ENCODE measurements around the gene REST.

REST gene

DNA sequence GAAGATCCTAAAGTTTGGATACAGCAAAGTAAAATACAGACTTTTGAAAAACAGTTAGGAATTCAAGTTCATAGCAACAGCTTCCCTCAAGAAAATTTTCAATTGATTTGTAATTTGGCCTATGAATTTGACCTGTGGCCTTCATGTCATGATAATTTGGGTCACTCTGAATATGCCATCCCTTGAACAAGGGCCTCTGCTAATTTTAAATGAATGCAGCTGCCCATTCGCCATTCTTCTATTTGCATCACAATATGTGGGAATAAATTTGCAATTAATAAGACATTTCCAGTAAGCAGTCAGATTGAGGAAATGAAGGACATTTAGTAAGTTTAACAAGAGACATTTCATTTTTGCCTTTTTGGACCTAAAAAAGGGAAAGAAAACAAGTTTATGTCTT is 1.9 kb upstream of the REST start:
- TF ChIP-seq FOXM1 (IDR thresholded peaks at IDR 0.05; ENCODE audit: borderline replicate concordance, low read depth) (no peak), TAF1 (IDR thresholded peaks at IDR 0.05; ENCODE audit: low read depth) (no peak), YY1 (IDR thresholded peaks at IDR 0.05; ENCODE audit: low read depth) (no peak), NFIC (IDR thresholded peaks at IDR 0.05) (no peak), ZBTB7A (IDR thresholded peaks at IDR 0.05; ENCODE audit: low read depth) (no peak), CEBPB (IDR thresholded peaks at IDR 0.05) (no peak), TEAD4 (IDR thresholded peaks at IDR 0.05) (no peak), CREB1 (IDR thresholded peaks at IDR 0.05; ENCODE audit: low read depth) (no peak), EGR1 (IDR thresholded peaks at IDR 0.05) (no peak), EP300 (IDR thresholded peaks at IDR 0.05; ENCODE audit: borderline replicate concordance) (no peak), TCF12 (IDR thresholded peaks at IDR 0.05; ENCODE audit: low read depth) (no peak), RAD21 (IDR thresholded peaks at IDR 0.05; ENCODE audit: low read depth) (no peak)
- TF ChIP-seq, protein P1, sequence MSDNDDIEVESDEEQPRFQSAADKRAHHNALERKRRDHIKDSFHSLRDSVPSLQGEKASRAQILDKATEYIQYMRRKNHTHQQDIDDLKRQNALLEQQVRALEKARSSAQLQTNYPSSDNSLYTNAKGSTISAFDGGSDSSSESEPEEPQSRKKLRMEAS (IDR thresholded peaks at IDR 0.05): no peak
- TF ChIP-seq, protein P2, sequence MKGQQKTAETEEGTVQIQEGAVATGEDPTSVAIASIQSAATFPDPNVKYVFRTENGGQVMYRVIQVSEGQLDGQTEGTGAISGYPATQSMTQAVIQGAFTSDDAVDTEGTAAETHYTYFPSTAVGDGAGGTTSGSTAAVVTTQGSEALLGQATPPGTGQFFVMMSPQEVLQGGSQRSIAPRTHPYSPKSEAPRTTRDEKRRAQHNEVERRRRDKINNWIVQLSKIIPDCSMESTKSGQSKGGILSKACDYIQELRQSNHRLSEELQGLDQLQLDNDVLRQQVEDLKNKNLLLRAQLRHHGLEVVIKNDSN (IDR thresholded peaks at IDR 0.05): no peak
- TF ChIP-seq, protein P3, sequence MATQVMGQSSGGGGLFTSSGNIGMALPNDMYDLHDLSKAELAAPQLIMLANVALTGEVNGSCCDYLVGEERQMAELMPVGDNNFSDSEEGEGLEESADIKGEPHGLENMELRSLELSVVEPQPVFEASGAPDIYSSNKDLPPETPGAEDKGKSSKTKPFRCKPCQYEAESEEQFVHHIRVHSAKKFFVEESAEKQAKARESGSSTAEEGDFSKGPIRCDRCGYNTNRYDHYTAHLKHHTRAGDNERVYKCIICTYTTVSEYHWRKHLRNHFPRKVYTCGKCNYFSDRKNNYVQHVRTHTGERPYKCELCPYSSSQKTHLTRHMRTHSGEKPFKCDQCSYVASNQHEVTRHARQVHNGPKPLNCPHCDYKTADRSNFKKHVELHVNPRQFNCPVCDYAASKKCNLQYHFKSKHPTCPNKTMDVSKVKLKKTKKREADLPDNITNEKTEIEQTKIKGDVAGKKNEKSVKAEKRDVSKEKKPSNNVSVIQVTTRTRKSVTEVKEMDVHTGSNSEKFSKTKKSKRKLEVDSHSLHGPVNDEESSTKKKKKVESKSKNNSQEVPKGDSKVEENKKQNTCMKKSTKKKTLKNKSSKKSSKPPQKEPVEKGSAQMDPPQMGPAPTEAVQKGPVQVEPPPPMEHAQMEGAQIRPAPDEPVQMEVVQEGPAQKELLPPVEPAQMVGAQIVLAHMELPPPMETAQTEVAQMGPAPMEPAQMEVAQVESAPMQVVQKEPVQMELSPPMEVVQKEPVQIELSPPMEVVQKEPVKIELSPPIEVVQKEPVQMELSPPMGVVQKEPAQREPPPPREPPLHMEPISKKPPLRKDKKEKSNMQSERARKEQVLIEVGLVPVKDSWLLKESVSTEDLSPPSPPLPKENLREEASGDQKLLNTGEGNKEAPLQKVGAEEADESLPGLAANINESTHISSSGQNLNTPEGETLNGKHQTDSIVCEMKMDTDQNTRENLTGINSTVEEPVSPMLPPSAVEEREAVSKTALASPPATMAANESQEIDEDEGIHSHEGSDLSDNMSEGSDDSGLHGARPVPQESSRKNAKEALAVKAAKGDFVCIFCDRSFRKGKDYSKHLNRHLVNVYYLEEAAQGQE (IDR thresholded peaks at IDR 0.05; ENCODE audit: low read depth): no peak

DNA sequence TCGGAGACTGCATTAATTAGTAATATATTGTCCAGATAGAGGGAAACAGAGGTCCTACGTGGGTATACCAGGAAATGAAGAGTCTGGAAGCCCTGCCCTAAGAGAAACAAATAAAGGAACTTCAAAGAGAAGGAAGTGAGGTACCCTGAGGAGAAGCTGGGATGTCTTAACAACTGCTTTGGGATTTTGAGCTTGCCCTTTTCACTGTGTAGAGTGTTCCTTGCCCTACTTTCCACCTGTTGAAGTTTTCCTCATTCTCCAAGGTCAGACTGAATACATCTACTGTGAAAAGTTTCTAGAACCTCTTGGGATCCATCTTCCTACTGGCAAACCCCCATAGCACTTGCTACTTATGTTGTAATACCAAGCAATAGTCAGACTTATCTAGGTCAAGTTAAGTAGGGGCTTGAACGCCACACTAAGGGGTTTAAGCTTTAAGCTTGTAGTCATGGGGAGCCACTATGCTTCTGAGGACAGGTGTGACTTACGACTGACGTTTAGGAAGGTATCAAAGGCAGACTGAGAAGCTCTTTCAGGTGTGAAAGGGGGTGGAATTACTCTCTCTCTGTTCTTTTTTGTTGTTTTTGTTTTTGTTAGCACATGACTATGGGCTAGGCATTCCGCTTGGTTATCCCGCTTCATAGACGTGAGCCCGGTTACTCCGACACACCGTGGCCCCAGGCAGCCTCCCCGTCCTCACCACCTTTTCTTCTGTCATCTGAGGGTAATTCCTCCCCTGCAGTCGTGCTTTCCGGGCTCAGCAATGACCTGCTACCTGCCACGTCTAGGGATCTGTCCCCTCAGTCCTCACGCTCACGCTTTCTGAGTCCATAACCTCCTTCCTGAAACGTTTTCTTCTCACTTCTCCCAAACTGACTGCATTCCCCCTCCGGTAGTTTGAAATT is 959 bp upstream of the REST start:
- TF ChIP-seq FOXM1 (IDR thresholded peaks at IDR 0.05; ENCODE audit: borderline replicate concordance, low read depth) (no peak), EP300 (IDR thresholded peaks at IDR 0.05; ENCODE audit: borderline replicate concordance) (no peak), YY1 (IDR thresholded peaks at IDR 0.05; ENCODE audit: low read depth) (no peak), TAF1 (IDR thresholded peaks at IDR 0.05; ENCODE audit: low read depth) (no peak), TEAD4 (IDR thresholded peaks at IDR 0.05) (no peak), EGR1 (IDR thresholded peaks at IDR 0.05) (no peak), ZBTB7A (IDR thresholded peaks at IDR 0.05; ENCODE audit: low read depth) (no peak), CEBPB (IDR thresholded peaks at IDR 0.05) (no peak), CREB1 (IDR thresholded peaks at IDR 0.05; ENCODE audit: low read depth) (no peak)
- TF ChIP-seq, protein P2 (IDR thresholded peaks at IDR 0.05): no peak
- TF ChIP-seq, protein P3 (IDR thresholded peaks at IDR 0.05; ENCODE audit: low read depth): no peak
- TF ChIP-seq, protein P1 (IDR thresholded peaks at IDR 0.05): no peak

DNA sequence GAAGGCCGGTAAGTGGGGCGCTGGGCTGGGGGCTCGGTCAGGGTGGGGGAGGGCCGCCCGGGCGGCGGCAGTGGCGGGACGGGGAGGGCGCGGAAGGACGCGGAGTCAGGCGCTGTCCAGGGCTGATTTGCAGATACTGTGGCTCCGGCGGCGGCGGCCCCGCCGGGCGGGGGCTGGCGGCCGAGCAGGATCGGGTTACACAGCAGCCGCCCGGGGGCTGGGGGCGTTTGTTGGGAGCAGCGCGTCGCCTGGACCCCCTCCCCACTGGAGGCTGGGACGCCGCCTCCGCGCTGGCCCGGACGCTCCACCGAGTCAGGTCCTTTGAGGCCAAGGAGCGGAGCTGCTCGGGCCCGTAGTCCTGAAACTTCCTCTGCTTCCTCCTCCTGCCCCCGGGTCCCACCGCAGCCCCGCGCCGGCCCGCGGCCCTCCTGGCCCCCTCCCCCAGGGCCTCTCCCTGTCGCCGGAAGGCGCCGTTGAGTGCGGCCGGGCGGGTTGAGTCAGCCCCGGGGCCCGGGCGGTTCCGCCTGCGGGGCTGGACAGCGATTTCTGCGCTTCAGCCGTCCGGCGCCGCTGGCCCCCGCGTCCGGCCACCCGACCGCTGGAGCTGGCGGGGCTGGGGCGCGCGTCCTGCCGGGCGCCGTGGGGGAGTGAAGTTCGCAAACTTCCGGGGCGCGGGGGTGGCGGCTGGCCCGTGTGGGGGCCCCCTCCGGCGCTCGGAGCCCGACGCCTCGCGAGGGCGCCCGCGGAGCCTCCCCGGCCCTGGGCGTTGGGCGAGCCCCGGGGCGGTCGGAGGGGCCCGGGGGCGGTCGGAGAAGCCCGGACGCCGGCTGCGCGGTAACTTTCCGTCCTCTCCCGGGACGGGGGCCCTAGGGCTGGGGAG is 746 bp downstream of the REST start:
- TF ChIP-seq EGR1 (IDR thresholded peaks at IDR 0.05) (peak; percentile 20; the same call in 1 of the 2 replicates), CREB1 (IDR thresholded peaks at IDR 0.05; ENCODE audit: low read depth) (no peak), CEBPB (IDR thresholded peaks at IDR 0.05) (no peak), ZBTB7A (IDR thresholded peaks at IDR 0.05; ENCODE audit: low read depth) (peak; percentile 92)
- TF ChIP-seq, protein P1 (IDR thresholded peaks at IDR 0.05): no peak; the same call in 1 of the 2 replicates
- TF ChIP-seq, protein P3 (IDR thresholded peaks at IDR 0.05; ENCODE audit: low read depth): peak; percentile 69
